ENCODE results near the gene CARD10. TPM values are rescaled to one million over a fixed set of nuclear protein-coding genes. Genes with fewer than 3 reads are reported as not detected.

The CARD10 gene
- polyA plus RNA-seq, 1 of the 3 experiments (the other 2 are of a cell fraction) = 14.5 TPM

DNA sequence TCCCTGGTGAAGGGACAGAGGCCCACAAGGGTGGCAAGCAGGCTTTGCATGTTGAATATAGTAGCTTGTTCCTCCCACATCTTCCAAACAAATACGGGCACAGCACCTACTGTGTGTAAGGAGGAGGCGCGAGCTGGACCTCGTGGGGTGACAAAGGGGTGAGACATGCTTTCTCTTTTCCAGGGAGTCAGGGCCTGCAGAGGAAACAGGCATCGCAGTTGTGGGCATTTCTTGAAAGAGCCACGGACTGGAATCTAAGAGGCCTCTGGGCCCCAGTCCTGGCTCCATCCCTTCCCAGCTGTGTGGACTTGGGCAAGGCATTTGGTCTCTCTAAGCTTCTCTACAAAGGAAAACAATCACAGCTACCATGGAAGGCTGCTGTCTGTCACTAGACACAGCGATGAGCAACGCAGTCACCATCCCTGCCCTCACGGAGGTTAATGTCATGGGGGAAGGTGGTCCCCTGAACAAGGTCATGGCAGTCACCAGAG is 28.1 kb upstream of the CARD10 start:
- WGBS (ENCODE audit: low lambda C conversion rate) = 98% methylated on average over 9 of the region's 9 CpGs
- H3K4me2 ChIP-seq = no peak overlapping the region
- no peaks in the 10 kb centered on the region for H3K27me3 ChIP-seq (ENCODE audit: insufficient read depth)
- no peak overlapping the region for H3K4me3 ChIP-seq (ENCODE audit: low read depth in 2 of 2, low read length in 1 of 2)
- TF ChIP-seq RFX5 (IDR thresholded peaks at IDR 0.05; ENCODE audit: low read length) (no peak), FOXJ3 (CRISPR knock-in tag; IDR thresholded peaks at IDR 0.05) (no peak), GABPA (IDR thresholded peaks at IDR 0.05; ENCODE audit: low read depth) (no peak), TAF1 (IDR thresholded peaks at IDR 0.05; ENCODE audit: borderline replicate concordance, low read depth, low read length) (no peak), ELF1 (IDR thresholded peaks at IDR 0.05) (no peak), POLR2AphosphoS5 (IDR thresholded peaks at IDR 0.05; ENCODE audit: low read depth, low read length) (no peak), JUND (IDR thresholded peaks at IDR 0.05) (no peak), GATA2 (CRISPR knock-in tag; IDR thresholded peaks at IDR 0.05) (no peak), YY1 (IDR thresholded peaks at IDR 0.05; ENCODE audit: low read depth) (no peak), NFIC (IDR thresholded peaks at IDR 0.05; ENCODE audit: borderline replicate concordance) (no peak), EZH2phosphoT487 (IDR thresholded peaks at IDR 0.05; ENCODE audit: borderline replicate concordance, low read depth) (no peak), RCOR1 (IDR thresholded peaks at IDR 0.05; ENCODE audit: low read length) (no peak)
- TF ChIP-seq, protein P1, sequence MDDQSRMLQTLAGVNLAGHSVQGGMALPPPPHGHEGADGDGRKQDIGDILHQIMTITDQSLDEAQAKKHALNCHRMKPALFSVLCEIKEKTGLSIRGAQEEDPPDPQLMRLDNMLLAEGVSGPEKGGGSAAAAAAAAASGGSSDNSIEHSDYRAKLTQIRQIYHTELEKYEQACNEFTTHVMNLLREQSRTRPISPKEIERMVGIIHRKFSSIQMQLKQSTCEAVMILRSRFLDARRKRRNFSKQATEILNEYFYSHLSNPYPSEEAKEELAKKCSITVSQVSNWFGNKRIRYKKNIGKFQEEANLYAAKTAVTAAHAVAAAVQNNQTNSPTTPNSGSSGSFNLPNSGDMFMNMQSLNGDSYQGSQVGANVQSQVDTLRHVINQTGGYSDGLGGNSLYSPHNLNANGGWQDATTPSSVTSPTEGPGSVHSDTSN (IDR thresholded peaks at IDR 0.05) = no peak
- TF ChIP-seq, protein P2, sequence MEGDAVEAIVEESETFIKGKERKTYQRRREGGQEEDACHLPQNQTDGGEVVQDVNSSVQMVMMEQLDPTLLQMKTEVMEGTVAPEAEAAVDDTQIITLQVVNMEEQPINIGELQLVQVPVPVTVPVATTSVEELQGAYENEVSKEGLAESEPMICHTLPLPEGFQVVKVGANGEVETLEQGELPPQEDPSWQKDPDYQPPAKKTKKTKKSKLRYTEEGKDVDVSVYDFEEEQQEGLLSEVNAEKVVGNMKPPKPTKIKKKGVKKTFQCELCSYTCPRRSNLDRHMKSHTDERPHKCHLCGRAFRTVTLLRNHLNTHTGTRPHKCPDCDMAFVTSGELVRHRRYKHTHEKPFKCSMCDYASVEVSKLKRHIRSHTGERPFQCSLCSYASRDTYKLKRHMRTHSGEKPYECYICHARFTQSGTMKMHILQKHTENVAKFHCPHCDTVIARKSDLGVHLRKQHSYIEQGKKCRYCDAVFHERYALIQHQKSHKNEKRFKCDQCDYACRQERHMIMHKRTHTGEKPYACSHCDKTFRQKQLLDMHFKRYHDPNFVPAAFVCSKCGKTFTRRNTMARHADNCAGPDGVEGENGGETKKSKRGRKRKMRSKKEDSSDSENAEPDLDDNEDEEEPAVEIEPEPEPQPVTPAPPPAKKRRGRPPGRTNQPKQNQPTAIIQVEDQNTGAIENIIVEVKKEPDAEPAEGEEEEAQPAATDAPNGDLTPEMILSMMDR (IDR thresholded peaks at IDR 0.05) = no peak
- ChIA-PET CTCF (interaction anchor here (1.0 to 16.4 kb wide), 4 partner anchors 8 to 60 kb away, joined by 5 to 647 read pairs (median 20); partner anchors contain the start of gene CDC42EP1), POLR2A (no interaction called here)
- H2AFZ ChIP-seq (ENCODE audit: low read depth) = no peak overlapping the region
- no peak overlapping the region for H3K27ac ChIP-seq (ENCODE audit: low read depth in 2 of 2, low read length in 1 of 2)
- H3K9me3 ChIP-seq = no peaks in the 10 kb centered on the region
- H3K79me2 ChIP-seq (ENCODE audit: insufficient read depth) = no peaks in the 10 kb centered on the region
- DNase-seq = no peak
- H3K4me1 ChIP-seq (ENCODE audit: control insufficient read depth in 1 of 2, insufficient read depth in 2 of 2, low read depth in 1 of 2, low read length in 1 of 2) = peaks cover 3 to 5% of the 10 kb centered on the region in 2 experiments; a peak in 2 of 4 replicates
- H3K9ac ChIP-seq = no peak overlapping the region
- H3F3A ChIP-seq (replicated peaks; ENCODE audit: insufficient read depth) = peaks cover 6% of the 10 kb centered on the region
- H4K20me1 ChIP-seq (ENCODE audit: insufficient read depth) = no peaks in the 10 kb centered on the region
- H3K36me3 ChIP-seq (replicated peaks in 1 of 2; ENCODE audit: control insufficient read depth in 1 of 2, insufficient read depth in 2 of 2, low read length in 1 of 2) = no peaks in the 10 kb centered on the region
- H3K9me2 ChIP-seq = no peaks in the 10 kb centered on the region

DNA sequence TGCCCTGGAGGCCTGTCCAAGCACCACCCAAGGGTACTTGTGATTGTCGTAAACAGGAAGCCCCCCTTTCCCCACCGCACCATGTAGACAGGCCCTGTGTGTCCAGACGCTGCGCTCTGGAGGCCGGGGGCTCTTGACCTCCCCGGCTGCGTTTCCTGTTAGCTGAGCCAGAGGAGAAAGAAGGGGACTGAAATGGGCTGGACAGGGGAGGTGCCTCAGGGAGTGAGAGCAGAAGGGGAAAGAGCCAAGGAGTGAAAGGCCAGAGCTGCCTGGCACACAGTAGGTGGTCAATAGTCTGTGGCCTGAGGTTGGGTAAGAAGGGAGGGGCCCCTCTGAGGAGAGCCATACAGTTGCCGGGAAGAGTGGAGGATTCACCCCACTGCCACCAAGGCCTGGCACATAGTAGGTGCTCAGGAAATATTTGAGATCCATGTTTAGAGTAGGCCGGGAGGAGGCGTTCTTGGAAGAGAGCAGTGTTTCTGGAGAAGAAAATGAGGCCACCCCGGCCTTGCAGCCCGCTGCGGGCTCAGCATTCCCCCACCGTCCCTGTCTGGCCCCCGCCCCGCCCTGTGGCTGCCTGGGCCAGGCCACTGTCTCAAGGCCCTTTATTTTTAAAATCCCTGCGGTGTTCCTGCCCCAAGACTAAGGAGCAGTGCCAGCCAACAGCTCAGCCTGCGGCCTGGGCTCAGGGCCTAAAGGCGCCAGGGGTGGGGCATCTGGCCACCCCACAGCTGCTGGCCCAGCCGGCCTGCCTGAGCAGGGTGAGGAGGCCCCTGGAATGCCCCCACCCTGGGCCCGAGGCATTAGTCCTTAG is 27.4 kb upstream of the CARD10 start:
- H3K4me3 ChIP-seq (ENCODE audit: low read depth in 2 of 2, low read length in 1 of 2) = no peak overlapping the region
- H4K20me1 ChIP-seq (ENCODE audit: insufficient read depth) = no peaks in the 10 kb centered on the region
- no peaks in the 10 kb centered on the region for H3K79me2 ChIP-seq (ENCODE audit: insufficient read depth)
- ChIA-PET POLR2A (no interaction called here), CTCF (interaction anchor here (1.0 to 16.4 kb wide), 8 partner anchors 8 to 230 kb away, joined by 3 to 647 read pairs (median 5); partner anchors contain the start of gene CDC42EP1)
- no peaks in the 10 kb centered on the region for H3K9me2 ChIP-seq
- H3K9me3 ChIP-seq = no peaks in the 10 kb centered on the region
- no peak for DNase-seq
- H3K9ac ChIP-seq = no peak overlapping the region
- H3K4me1 ChIP-seq (ENCODE audit: control insufficient read depth in 1 of 2, insufficient read depth in 2 of 2, low read depth in 1 of 2, low read length in 1 of 2) = peaks cover 7 to 11% of the 10 kb centered on the region in 2 experiments; a peak in 2 of 4 replicates
- no peaks in the 10 kb centered on the region for H3K36me3 ChIP-seq (replicated peaks in 1 of 2; ENCODE audit: control insufficient read depth in 1 of 2, insufficient read depth in 2 of 2, low read length in 1 of 2)
- H3K4me2 ChIP-seq = no peak overlapping the region
- WGBS (ENCODE audit: low lambda C conversion rate) = 83% methylated on average over 15 of the region's 21 CpGs
- H3F3A ChIP-seq (replicated peaks; ENCODE audit: insufficient read depth) = peaks cover 6% of the 10 kb centered on the region
- no peak overlapping the region for H2AFZ ChIP-seq (ENCODE audit: low read depth)
- no peaks in the 10 kb centered on the region for H3K27me3 ChIP-seq (ENCODE audit: insufficient read depth)
- H3K27ac ChIP-seq (ENCODE audit: low read depth in 2 of 2, low read length in 1 of 2) = peak overlapping the region in 1 of 2 experiments; percentile 22; a peak in 1 of 4 replicates
- TF ChIP-seq FOSL2 (IDR thresholded peaks at IDR 0.05; ENCODE audit: borderline replicate concordance, low read depth) (no peak), NFIC (IDR thresholded peaks at IDR 0.05; ENCODE audit: borderline replicate concordance) (no peak), GABPA (IDR thresholded peaks at IDR 0.05; ENCODE audit: low read depth) (no peak), EP300 (IDR thresholded peaks at IDR 0.05; ENCODE audit: borderline replicate concordance in 1 of 2, low read depth in 1 of 2, low read length in 1 of 2) (no peak), SMC3 (IDR thresholded peaks at IDR 0.05; ENCODE audit: low read depth, low read length) (no peak), TCF12 (IDR thresholded peaks at IDR 0.05) (no peak)
- TF ChIP-seq, protein P3, sequence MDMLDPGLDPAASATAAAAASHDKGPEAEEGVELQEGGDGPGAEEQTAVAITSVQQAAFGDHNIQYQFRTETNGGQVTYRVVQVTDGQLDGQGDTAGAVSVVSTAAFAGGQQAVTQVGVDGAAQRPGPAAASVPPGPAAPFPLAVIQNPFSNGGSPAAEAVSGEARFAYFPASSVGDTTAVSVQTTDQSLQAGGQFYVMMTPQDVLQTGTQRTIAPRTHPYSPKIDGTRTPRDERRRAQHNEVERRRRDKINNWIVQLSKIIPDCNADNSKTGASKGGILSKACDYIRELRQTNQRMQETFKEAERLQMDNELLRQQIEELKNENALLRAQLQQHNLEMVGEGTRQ (IDR thresholded peaks at IDR 0.05; ENCODE audit: borderline replicate concordance, low read depth, low read length) = no peak
- TF ChIP-seq, protein P4, sequence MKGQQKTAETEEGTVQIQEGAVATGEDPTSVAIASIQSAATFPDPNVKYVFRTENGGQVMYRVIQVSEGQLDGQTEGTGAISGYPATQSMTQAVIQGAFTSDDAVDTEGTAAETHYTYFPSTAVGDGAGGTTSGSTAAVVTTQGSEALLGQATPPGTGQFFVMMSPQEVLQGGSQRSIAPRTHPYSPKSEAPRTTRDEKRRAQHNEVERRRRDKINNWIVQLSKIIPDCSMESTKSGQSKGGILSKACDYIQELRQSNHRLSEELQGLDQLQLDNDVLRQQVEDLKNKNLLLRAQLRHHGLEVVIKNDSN (IDR thresholded peaks at IDR 0.05; ENCODE audit: borderline replicate concordance, low read depth) = no peak
- TF ChIP-seq, protein P1 (IDR thresholded peaks at IDR 0.05) = no peak

All from SK-N-SH (cell line).